Breast epithelium (tissue), 3 donors: ENCODE measurements around the gene LIPF.

ENCODE experiments used
- CTCF ChIP-seq, 3 donors: fragments of 450-650 bp; IDR thresholded peaks; one replicate each; pipeline ENCODE4 v1.5.1; 2016 to 2017; ENCODE audit warnings: antibody characterized with exemption in 3 of 3, mild to moderate bottlenecking in 3 of 3, moderate library complexity in 3 of 3
- POLR2A ChIP-seq: fragments of 450-650 bp; IDR thresholded peaks from one replicate; pipeline ENCODE4 v1.6.1; 2016; ENCODE audit warnings: antibody characterized with exemption, mild to moderate bottlenecking, moderate library complexity
- POLR2AphosphoS5 ChIP-seq, 3 donors: sonication (generic); formaldehyde crosslinking; IDR thresholded peaks; one replicate each; pipeline ENCODE4 v1.6.1; 2017; ENCODE audit warnings: antibody characterized with exemption in 3 of 3

DNA sequence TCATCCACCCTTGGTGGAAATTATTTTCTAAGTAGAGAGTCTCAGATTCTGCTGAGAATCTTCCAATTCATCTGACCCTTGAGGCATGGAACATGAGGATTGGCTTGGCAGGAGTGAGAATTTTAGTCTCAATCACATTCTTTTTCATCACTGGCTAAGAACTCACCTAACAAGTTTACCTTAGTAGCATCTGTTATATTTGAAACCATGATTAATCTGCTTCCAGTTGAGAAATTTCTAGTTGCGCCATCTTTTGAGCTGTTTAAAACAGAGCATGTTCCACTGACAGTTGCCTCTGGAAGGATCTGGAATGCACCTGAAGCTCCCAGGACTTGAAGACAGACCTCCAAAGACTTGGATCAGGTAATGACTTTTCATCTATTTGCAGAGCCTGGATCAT lies 41.7 kb downstream of the LIPF start, which contains the start of gene LIPK:
- TF ChIP-seq CTCF (IDR thresholded peaks at IDR 0.05) (no peak), POLR2AphosphoS5 (IDR thresholded peaks at IDR 0.05) (no peak), POLR2A (no peak)
